CD8-positive, alpha-beta memory T cell (primary cell): ENCODE data around the gene ZNF286A. TPM values are rescaled to one million over a fixed set of nuclear protein-coding genes. Genes with fewer than 3 reads are reported as not detected.
A peak's percentile ranks its signal among the peaks of the same experiment; 100 is the strongest.
"Not testable (repeated sequence)": the region's sequence is repeated elsewhere in the genome, so short reads cannot be mapped to it uniquely, and the experiment has no call there.

ENCODE experiments used
- CTCF ChIA-PET: fragments of 350-600 bp; sonication (Branson Sonifier 250); formaldehyde crosslinking; loops from one replicate; lab custom pipeline; 2021; ENCODE audit warnings: antibody characterized with exemption; lab: Charles Lee
- POLR2A ChIA-PET: fragments of 350-600 bp; sonication (Branson Sonifier 250); formaldehyde crosslinking; loops from one replicate; lab custom pipeline; 2021; ENCODE audit warnings: antibody characterized with exemption; lab: Charles Lee
- DNase-seq, 5 donors: peaks; one replicate each; pipeline versions ENCODE4 v3.0.0 to v3.0.0-alpha.2; 2020 to 2022; ENCODE audit warnings: mixed read lengths in 1 of 5
- H3K27ac ChIP-seq: one replicate; pipeline ENCODE4 v1.7.0; 2013; ENCODE audit warnings: low read depth, mild to moderate bottlenecking, low read length, moderate library complexity
- H3K27me3 ChIP-seq: 2 replicates; pipeline ENCODE4 v1.7.0; 2013; ENCODE audit warnings: low read length, mild to moderate bottlenecking; ENCODE audit not compliant: insufficient read depth, poor library complexity, severe bottlenecking
- H3K36me3 ChIP-seq: 2 replicates; pipeline ENCODE4 v1.7.0; 2013; ENCODE audit warnings: mild to moderate bottlenecking, low read length, moderate library complexity; ENCODE audit not compliant: insufficient read depth
- H3K4me1 ChIP-seq: 2 replicates; pipeline ENCODE4 v1.7.0; 2013; ENCODE audit warnings: mild to moderate bottlenecking, low read length, moderate library complexity; ENCODE audit not compliant: insufficient read depth
- H3K4me3 ChIP-seq: 2 replicates; pipeline ENCODE4 v1.7.0; 2013; ENCODE audit warnings: mild to moderate bottlenecking, low read length
- H3K9me3 ChIP-seq: 2 replicates; pipeline ENCODE4 v1.7.0; 2013; ENCODE audit warnings: mild to moderate bottlenecking, low read length
- H3K27ac Mint-ChIP-seq, 8 donors: one replicate each; pipeline ENCODE4 v1.8.0; 2020 to 2021; ENCODE audit warnings: mixed read lengths in 8 of 8, mild to moderate bottlenecking in 6 of 8, inconsistent platforms in 3 of 8, moderate library complexity in 3 of 8
- H3K27me3 Mint-ChIP-seq, 2 donors: one replicate each; pipeline ENCODE4 v1.8.0; 2020 to 2021; ENCODE audit warnings: mixed read lengths in 2 of 2, mild to moderate bottlenecking in 1 of 2, moderate library complexity in 1 of 2
- H3K36me3 Mint-ChIP-seq, 3 donors: one replicate each; pipeline ENCODE4 v1.8.0; 2020 to 2021; ENCODE audit warnings: mixed read lengths in 3 of 3, inconsistent platforms in 1 of 3, mild to moderate bottlenecking in 1 of 3
- H3K4me1 Mint-ChIP-seq, 3 donors: one replicate each; pipeline ENCODE4 v1.8.0; 2020 to 2021; ENCODE audit warnings: mixed read lengths in 3 of 3, inconsistent platforms in 1 of 3, mild to moderate bottlenecking in 1 of 3
- H3K4me3 Mint-ChIP-seq, 7 donors: one replicate each; pipeline ENCODE4 v1.8.0; 2020 to 2021; ENCODE audit warnings: mixed read lengths in 7 of 7, mild to moderate bottlenecking in 6 of 7, moderate library complexity in 4 of 7, inconsistent platforms in 2 of 7
- H3K9me3 Mint-ChIP-seq, 5 donors: one replicate each; pipeline ENCODE4 v1.8.0; 2020 to 2022; ENCODE audit warnings: mixed read lengths in 5 of 5, mild to moderate bottlenecking in 3 of 5, moderate library complexity in 2 of 5, inconsistent platforms in 1 of 5
- polyA plus RNA-seq: library from polyadenylated mRNA; unstranded; fragments of 300-500 nt; fragmentation: Illumina TruSeq; gene quantifications from one replicate; pipeline ENCODE4 v1.2.3, GENCODE V29; 2021
- total RNA-seq, 2 experiments: library from RNA; stranded (reverse); gene quantifications; one replicate each; pipeline ENCODE4 v1.2.3, GENCODE V29; 2021

The ZNF286A gene
- total and polyA plus RNA-seq, 3 experiments from 2014 or later, result 18.9 to 27.6 (median 26.4) TPM

- H3K27ac ChIP-seq, H3K4me3 ChIP-seq, H3K36me3 ChIP-seq, H3K4me3 Mint-ChIP-seq, H3K27me3 ChIP-seq, H3K27me3 Mint-ChIP-seq, H3K4me1 ChIP-seq, H3K27ac Mint-ChIP-seq, POLR2A ChIA-PET, H3K9me3 ChIP-seq, CTCF ChIA-PET, DNase-seq: not testable (repeated sequence)
- Mint-ChIP-seq H3K36me3 (peaks cover 26 to 54% (median 36%) of the 10 kb centered on the region in 3 donors), H3K9me3 (peaks cover 7 to 22% (median 11%) of the 10 kb centered on the region in 5 donors), H3K4me1 (peaks cover 7 to 12% (median 9%) of the 10 kb centered on the region in 3 donors)
These were observed 4.7 kb downstream of the ZNF286A start for GRCh38 chr17:15704239-15704638.

DNA sequence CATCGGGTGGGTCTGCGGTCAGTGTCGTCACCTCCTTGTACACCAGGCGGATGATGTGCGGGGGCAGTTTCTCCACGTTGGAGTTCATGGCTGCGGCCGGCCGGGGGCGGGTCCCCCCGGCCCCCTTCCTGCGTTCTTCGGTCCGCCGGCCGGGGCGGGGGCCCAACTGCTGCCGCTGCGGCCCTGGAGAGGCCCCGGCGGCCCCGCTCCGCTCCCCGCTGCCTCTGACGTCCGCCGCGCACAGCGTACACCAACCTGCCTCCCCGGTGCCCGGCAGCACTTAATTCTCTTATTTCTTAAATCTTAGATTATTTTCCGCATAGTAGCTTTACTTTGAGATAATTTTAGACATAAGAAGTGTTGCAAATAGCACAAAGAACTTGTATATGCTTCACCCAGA lies 5.3 kb downstream of the ZNF286A start:
- H3K27me3 ChIP-seq, H3K27ac ChIP-seq, H3K27me3 Mint-ChIP-seq, H3K4me3 ChIP-seq, CTCF ChIA-PET, H3K9me3 ChIP-seq, POLR2A ChIA-PET, DNase-seq, H3K4me3 Mint-ChIP-seq, H3K27ac Mint-ChIP-seq, H3K4me1 ChIP-seq, H3K36me3 ChIP-seq, H3K4me1 Mint-ChIP-seq: not testable (repeated sequence)
- Mint-ChIP-seq H3K36me3 (peaks cover 30 to 54% (median 41%) of the 10 kb centered on the region in 3 donors), H3K9me3 (peaks cover 8 to 26% (median 16%) of the 10 kb centered on the region in 5 donors)

- H3K27ac ChIP-seq, H3K4me3 Mint-ChIP-seq, POLR2A ChIA-PET, CTCF ChIA-PET, H3K4me1 Mint-ChIP-seq, H3K4me1 ChIP-seq, H3K27me3 ChIP-seq, DNase-seq, H3K36me3 ChIP-seq, H3K27me3 Mint-ChIP-seq, H3K9me3 ChIP-seq, H3K4me3 ChIP-seq, H3K27ac Mint-ChIP-seq: not testable (repeated sequence)
- Mint-ChIP-seq H3K36me3 (peaks cover 31 to 60% (median 58%) of the 10 kb centered on the region in 3 donors), H3K9me3 (peaks cover 17 to 45% (median 28%) of the 10 kb centered on the region in 5 donors)
These were observed 9.3 kb downstream of the ZNF286A start for GRCh38 chr17:15708879-15709278.

DNA sequence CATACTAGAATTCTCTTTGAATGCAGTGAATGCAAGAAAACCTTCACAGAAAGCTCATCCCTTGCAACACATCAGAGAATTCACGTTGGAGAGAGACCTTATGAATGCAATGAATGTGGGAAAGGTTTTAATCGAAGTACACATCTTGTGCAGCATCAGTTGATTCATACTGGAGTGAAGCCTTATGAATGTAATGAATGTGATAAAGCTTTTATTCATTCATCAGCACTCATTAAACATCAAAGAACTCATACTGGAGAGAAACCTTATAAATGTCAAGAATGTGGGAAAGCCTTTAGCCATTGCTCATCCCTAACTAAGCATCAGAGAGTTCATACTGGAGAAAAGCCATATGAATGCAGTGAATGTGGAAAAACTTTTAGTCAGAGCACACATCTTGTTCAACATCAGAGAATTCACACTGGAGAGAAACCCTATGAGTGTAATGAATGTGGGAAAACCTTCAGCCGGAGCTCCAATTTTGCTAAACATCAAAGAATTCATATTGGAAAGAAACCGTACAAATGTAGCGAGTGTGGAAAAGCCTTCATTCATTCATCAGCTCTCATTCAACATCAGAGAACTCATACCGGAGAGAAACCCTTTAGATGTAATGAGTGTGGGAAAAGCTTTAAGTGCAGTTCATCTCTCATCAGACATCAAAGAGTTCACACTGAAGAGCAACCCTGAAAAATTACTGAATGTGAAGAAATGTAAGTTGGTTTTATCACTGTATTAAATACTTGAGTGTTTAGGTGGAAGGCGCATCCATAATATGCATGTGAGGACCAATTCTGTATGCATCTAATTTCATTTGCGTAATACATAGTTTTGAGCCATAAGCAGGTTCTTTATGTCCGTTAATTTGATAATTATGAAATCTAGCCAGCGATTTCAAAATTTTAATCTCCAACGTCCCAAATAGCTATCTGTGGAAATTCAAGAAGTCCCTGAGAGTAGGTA lies 17.3 kb downstream of the ZNF286A start:
- H3K4me3 Mint-ChIP-seq, H3K4me1 ChIP-seq, H3K27me3 ChIP-seq, DNase-seq, H3K4me3 ChIP-seq, H3K27ac ChIP-seq, CTCF ChIA-PET, H3K27me3 Mint-ChIP-seq, H3K4me1 Mint-ChIP-seq, H3K27ac Mint-ChIP-seq, H3K36me3 ChIP-seq: not testable (repeated sequence)
- H3K36me3 Mint-ChIP-seq, result peaks cover 11 to 36% (median 27%) of the 10 kb centered on the region in 3 donors
- POLR2A ChIA-PET, result interaction anchor here (0.7 kb wide), 1 partner anchor 493 kb away, joined by 4 read pairs; no protein-coding TSS in a partner anchor
- peaks cover 10% of the 10 kb centered on the region for H3K9me3 ChIP-seq
- peaks cover 20 to 57% (median 57%) of the 10 kb centered on the region in 5 donors for H3K9me3 Mint-ChIP-seq

DNA sequence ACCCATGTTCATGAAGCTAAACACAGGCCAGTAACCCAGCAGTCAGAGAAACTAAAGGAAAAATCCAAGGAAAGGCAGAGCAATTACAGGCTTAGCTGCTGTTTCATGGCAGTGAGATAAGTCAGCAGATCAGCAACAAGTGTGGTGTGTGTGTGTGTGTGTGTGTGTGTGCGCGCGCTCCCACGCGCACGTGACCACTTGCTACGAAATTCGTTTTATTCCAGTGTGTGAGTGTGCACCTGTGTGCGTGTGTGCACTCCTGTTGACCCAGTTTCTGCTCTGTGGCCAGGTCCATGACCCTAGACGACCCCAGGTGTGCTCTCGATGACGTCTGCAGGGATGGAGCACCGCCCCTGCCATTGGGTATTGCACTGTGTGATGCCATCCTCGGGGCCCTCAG lies 31.0 kb downstream of the ZNF286A start:
- H3K4me3 ChIP-seq, H3K27ac Mint-ChIP-seq, H3K4me1 Mint-ChIP-seq, DNase-seq, CTCF ChIA-PET, H3K4me1 ChIP-seq, H3K4me3 Mint-ChIP-seq, H3K27me3 Mint-ChIP-seq, H3K27me3 ChIP-seq, H3K36me3 ChIP-seq, H3K36me3 Mint-ChIP-seq, POLR2A ChIA-PET, H3K27ac ChIP-seq, H3K9me3 ChIP-seq: not testable (repeated sequence)
- peaks cover 6 to 10% (median 10%) of the 10 kb centered on the region in 5 donors for H3K9me3 Mint-ChIP-seq

DNA sequence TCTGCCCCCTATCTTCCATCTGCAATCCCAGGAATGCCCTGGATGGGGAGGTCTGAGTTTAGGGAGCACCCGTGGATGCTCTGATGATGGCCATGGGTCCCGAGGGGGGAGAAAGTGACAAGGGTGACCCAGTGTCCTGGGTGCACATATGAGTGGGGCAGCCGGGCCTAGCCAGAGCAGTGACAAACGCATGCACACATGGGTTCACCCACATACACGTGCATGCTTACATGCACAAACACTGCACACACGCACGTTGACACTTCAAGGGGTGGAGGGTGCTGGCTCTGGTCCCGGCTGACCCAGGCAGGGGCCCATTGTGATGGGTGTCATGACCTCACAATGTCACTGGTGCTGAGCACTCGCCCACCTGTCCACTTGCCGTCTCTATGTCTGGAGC lies 32.3 kb downstream of the ZNF286A start, which contains the start of gene TBC1D26:
Gene TBC1D26 (plus strand): TSS at position 384 of the 400 bp plus-strand sequence. CDS start 3,066 bp downstream, outside the sequence.
- CTCF ChIA-PET, H3K4me3 ChIP-seq, H3K36me3 ChIP-seq, DNase-seq, H3K4me3 Mint-ChIP-seq, H3K27ac ChIP-seq, H3K4me1 Mint-ChIP-seq, H3K27me3 Mint-ChIP-seq, H3K9me3 ChIP-seq, POLR2A ChIA-PET, H3K27me3 ChIP-seq, H3K4me1 ChIP-seq, H3K27ac Mint-ChIP-seq, H3K9me3 Mint-ChIP-seq, H3K36me3 Mint-ChIP-seq: not testable (repeated sequence)

DNA sequence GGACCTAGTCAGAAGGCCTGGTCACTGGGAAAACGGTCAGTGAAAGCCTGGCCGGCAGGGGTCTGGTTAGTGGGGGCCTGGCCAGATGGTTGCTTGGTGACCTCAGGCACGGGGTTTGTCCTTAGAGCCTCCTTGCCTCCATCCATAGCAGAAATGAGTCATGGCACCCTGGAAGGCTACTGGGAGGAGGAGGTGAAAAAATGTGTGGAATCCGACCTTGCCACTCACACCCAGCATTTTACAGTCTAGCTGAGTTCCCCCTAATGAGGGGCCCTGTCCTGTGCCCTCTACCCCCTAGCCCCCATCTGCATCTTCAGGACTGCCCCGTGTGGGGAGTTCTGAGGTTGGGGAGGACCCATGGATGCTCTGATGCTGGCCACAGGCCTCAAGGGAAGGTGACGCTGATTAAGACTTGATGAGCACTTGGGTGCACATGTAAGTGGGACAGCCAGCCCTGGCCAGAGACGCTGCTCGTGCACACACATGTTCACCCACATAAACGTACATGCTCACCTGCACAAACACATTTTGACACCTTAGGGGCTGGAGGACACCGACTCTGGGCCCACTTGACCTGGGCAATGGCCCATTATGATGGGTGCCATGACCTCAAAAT lies 33.7 kb downstream of the ZNF286A start:
- H3K27ac Mint-ChIP-seq, H3K27me3 Mint-ChIP-seq, H3K4me3 Mint-ChIP-seq, H3K4me1 Mint-ChIP-seq, H3K36me3 Mint-ChIP-seq, CTCF ChIA-PET, H3K9me3 Mint-ChIP-seq, POLR2A ChIA-PET, H3K36me3 ChIP-seq, H3K27ac ChIP-seq, H3K4me1 ChIP-seq, DNase-seq, H3K9me3 ChIP-seq, H3K27me3 ChIP-seq, H3K4me3 ChIP-seq: not testable (repeated sequence)

- DNase-seq, CTCF ChIA-PET, H3K36me3 ChIP-seq, H3K27me3 Mint-ChIP-seq, H3K4me3 Mint-ChIP-seq, H3K9me3 ChIP-seq, POLR2A ChIA-PET, H3K9me3 Mint-ChIP-seq, H3K27ac ChIP-seq, H3K4me1 ChIP-seq, H3K36me3 Mint-ChIP-seq, H3K4me1 Mint-ChIP-seq, H3K27me3 ChIP-seq, H3K4me3 ChIP-seq: not testable (repeated sequence)
- H3K27ac Mint-ChIP-seq, result peak overlapping the region in 1 of 8 donors; percentile 63
These were observed 37.0 kb downstream of the ZNF286A start for GRCh38 chr17:15736578-15736977.
